HG03139 (cell line): Measurements from ENCODE around the gene NTHL1.
A peak's percentile ranks its signal among the peaks of the same experiment; 100 is the strongest.

Source experiments
- ATAC-seq: cut with Tn5 transposase; IDR thresholded peaks from one replicate; pipeline ENCODE4 v1.9.1; 2021; ENCODE audit not compliant: unreplicated experiment

NTHL1 gene

DNA sequence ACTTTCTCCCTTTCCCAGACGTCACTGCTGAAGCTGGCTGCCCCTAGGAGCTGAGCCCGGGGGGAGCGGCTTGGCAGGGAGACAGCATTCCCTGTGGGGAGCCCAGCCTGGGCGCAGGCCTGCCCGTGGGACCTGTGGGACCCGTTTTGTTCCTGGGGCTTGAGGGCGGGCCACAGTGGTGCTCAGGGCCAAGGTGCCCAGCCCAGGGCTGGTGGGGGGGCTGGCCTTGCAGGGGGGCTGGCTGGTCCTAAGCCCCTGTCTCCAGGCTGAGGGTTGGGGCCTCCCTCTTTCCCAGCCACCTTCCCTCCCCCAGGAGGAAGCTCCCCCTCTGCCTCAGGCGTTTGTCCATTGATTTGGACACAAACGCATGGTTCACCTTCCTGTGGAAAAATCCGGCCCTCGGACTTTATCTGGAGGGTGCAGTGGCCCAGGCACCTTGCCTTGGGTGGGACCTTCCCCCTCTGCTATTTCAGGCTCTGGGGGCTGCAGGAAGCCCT, 16.5 kb downstream of the NTHL1 start:
- no peak for ATAC-seq

DNA sequence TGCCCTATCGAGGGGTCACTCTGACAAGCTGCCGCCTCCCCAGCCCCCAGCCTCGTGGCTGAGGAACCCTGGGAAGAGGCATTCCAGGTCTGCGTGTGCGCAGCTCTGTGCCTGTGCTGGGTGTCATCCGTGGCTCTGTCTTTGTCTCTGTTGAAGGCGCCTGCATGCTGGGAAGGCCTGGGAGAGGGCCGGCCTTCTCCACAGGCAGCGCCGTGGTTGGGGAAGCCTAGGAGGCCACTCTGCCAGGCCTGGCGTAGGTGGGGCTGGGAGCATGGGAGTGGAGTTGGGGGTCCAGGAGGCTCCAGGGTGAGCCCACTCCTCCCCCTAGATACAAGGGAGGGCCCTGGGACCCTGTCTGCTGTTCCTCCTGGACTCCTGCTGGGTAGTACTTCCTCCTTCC, 17.6 kb downstream of the NTHL1 start:
- no peak for ATAC-seq

DNA sequence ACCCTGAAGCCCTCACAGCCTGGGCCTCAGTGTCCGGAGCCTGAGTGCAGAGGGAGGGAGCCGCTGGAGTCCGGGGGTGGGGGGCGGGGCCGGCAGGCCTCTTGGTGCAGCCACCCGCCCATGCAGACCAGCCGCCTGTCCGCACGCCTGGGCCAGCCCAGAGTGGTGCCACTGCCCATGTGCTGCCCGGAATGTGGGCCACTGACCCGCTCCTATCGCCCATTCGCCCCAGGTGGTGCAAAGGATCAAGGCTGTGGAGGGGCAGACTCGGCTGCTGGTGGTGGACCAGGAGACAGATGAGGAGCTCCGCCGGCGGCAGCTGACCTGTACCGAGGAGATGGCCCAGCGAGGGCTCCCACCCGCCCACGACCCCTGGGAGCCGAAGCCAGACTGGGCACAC, 18.3 kb downstream of the NTHL1 start:
- ATAC-seq = no peak

DNA sequence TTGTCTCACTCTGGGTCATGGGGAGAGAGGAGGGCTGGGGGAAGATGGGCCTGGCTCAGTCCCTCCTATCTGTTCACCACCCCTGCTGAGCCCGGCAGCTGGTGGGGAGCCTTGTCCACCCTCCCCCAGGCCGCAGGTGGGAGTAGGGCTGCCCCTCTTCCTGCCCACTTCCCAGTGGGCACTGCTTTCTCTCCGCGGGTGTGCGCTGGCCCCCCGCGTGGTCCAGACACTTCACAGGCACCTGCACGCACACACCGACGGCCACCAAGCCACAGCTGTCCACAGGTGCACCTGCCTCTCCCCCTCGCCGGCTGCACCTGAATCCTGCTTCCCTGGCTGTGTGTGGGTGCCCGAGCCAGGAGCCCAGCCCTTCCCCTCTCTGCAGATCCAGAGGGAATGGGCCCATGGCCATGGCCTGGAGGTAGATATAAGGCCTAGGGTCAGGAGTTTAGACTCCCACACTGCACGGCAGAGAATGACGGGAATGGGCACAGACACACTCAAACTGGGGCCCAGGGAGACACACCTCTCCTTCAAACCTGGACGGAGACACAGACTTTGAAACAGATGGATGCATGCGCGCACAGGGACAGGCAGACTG, 18.9 kb downstream of the NTHL1 start:
- no peak for ATAC-seq

DNA sequence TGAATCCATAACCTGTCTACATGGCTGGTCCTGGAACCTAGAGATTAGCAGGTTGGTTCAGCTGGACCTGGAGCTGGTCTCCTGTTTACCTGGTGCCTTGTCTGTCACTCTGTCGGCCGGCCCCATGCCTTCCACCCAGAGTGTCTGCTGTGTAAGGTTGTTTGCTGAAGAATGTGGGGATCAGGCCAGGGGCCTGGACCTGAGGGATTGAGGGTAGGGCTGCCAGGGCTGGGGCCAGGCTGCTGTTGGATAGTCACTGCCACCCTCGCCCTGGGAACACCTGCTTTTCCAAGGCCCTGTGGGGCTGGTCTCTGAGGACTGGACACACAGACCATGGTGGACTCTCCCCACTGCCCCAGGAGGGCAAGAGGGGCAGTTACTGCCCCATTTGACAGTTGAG, 19.5 kb downstream of the NTHL1 start:
- ATAC-seq = no peak

DNA sequence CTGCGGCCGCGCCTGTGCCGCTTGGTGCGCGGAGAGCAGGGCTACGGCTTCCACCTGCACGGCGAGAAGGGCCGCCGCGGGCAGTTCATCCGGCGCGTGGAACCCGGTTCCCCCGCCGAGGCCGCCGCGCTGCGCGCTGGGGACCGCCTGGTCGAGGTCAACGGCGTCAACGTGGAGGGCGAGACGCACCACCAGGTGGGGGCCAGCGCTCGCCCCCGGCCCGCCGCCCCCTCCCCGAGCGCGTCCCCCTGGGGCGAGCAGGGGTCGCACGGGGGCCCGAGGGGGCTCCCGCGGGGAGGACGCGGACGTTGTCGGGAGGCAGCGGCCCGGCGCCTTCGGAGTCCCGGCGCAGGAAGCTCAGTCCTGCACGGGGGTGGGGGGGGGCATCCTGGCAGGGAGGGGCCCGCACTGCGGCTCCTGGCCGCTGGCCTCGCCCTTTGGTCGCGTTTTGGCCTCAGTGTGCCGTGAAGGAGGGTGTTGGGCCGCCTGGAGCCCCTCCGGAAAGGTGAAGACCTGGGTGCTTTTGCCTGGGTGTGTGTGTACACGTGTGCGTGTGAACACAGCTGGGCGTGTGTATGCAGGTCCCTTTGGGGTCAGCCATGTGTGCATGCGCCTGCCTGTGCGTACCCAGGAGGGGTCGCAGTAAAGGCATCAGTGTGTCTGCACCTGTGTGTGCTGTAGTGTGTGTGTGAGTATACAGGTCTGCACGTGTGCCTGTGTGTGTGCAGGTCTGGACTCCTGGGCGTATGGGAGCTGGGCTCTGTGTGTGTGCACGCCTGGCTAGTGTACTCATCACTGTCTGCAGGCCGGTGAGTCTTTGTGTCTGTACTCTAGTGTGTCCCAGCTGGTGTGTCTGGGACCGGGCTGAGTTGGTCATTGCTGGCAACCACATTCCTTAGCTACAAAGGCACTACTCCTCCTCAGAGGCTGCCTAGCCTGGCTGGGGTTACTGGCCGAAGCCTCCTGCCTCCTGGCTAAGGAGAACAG, 20.3 kb downstream of the NTHL1 start:
- ATAC-seq = no peak

DNA sequence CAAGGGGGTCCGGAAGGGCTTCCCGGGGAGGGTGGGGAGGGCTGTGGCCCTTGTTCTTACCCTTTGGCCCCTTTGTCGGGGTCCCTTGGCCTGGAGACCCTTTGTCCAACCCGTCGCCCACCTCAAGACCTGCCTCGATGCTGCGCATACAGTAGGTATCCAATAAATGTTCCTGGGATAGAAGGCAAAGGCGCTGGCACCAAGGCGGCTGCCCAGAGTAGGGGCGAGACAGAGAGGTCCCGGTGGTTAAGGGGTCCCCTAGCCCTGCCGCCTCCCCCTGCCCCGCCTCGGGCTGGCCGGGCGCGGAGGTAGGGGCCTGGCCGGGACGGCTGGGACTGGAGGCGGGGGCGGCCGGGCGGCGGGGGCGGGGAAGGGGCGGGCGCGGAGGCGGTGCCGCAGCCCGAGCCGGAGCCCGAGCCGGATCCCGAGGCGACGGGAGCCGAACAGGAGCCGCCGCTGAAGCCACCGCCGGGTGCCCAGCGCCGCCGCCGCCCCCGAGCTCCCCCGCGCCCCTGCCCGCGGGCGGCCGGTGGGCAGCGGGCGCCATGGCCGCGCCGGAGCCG, 21.1 kb downstream of the NTHL1 start, which contains the start of gene NHERF2:
TSS of gene NHERF2 (plus strand) at position 442 of the 563 bp plus-strand sequence. CDS start at position 546, 104 bp downstream.
- ATAC-seq = no peak

DNA sequence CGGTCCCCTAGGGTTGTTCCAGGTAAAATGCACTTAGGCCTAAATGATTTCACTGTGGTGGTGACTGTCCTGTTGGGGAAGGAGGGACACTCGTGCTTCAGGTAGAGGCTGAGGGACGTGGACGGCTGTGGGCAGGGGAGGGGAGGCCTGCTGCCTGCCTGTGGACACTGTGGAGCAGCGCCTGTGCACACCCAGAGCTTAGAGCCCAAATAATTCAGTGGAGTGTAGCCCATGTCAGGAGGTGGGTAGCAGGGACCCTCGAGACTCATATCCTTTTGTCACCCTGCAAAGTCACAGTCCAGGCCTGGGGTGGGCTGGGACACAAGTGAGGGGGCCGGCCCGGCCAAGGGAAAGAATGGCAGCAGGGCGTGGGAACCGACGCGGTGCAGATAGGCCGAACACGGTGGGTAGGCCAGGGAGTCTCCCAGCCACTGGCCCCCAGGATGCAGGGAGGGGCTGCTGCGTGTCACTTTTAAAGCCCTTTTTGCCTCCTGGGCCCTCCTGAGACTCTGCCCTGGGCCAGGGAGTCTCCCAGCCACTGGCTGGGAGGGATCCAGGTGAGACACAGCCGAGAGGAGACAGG, 21.7 kb downstream of the NTHL1 start:
- no peak for ATAC-seq

DNA sequence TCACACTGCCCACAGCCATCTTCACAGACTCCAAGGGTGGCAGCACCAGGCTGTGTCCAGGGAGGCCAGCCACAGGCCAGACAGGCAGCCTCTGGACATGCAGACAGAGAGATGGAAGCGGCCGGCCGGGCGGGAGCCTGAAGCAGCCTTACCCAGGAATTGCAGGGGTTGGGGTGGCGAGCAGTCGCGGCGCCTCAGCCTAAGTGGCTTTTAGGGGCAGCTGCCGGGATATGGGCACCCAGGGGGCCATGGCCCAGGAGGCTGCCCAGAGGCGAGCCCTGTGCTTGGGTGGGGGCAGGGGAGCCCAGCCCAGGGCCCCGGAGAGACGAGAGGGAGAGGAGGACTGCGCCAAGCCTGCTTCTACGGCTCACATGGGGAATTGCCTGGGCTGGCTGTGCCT, 22.4 kb downstream of the NTHL1 start:
- ATAC-seq = no peak

DNA sequence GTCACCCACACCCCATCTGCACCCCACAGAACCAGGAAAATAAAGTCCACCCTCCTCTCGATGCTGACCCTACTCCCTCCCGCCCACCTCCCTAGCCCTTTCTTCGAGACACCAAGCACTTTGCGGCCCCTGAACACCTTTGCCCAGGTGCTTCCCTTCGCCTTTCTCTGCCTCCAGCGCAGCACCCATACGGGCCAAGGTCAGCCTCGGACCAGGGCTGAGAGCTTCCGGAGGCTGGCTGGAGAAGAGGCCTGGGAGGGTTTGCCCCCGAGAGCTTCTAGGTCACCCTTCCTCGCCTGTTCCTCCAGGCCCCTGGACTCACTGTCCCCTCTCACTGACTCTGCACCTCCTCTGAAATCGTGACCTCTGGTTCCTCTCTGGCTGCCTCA, 23.6 kb downstream of the NTHL1 start:
- ATAC-seq = no peak

DNA sequence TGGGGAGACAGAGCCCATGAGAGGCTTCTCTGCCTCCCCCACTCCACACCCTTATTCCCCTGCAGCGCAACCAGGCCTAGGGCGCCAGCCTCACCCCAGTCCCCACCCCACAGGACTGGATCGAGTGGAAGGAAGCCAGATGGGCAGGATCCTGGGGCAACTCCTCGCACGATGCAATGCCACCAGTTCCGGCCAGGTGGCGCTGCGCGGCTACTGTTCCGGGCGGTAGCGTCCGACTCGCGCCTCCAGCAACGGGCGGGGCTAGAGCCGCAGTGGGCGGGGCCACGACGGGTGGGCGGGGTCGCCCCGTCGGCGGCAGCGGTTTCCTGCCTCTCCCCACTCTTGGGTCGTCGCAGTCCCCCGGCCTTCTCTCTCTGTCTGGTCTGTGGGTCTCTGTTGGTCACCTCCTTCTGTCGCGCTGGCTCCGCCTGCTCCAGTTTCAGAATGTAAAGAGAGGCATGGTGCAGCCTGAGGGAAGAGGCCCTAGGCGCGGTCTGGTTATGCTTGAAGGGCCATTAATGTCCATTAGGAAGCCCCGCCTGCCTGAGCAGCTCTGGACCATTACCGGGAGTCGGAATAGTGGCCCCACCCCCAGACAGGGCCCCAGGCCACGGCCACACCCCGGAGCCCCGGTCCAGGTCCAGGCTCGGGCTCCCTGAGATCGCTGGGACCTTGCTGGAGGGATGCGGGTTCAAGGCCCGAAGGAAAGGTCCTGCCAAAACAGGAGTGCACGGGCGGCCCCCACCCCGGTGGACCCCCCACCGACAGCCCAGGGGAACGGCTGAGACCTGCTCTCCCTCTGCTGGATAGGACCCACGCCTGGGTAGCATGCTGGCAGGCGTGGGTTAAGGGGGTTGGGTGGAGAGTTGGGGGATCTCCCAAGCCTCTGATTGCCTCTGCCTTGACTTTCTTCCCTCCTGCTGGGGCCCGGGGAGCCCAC, 24.3 kb downstream of the NTHL1 start:
- peak; percentile 57 for ATAC-seq

DNA sequence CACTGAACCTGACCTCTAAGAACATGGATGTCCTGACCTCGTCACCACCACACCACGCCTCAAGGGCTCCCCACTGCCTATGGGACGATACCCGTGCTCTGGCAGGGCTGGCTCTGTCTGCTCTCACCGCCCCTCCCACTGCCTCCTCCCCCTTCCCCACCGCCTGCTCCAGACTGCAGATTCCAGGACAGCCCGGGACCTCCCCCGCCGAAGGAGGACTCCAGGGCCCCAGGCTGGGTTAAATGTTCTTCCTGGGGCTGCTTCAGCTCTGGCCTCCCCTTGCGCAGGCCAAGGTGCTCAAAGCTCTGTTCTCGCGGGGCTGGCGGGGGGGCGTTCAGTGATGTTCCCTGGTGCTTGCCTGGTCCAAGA, 24.9 kb downstream of the NTHL1 start:
- ATAC-seq = peak; percentile 31

DNA sequence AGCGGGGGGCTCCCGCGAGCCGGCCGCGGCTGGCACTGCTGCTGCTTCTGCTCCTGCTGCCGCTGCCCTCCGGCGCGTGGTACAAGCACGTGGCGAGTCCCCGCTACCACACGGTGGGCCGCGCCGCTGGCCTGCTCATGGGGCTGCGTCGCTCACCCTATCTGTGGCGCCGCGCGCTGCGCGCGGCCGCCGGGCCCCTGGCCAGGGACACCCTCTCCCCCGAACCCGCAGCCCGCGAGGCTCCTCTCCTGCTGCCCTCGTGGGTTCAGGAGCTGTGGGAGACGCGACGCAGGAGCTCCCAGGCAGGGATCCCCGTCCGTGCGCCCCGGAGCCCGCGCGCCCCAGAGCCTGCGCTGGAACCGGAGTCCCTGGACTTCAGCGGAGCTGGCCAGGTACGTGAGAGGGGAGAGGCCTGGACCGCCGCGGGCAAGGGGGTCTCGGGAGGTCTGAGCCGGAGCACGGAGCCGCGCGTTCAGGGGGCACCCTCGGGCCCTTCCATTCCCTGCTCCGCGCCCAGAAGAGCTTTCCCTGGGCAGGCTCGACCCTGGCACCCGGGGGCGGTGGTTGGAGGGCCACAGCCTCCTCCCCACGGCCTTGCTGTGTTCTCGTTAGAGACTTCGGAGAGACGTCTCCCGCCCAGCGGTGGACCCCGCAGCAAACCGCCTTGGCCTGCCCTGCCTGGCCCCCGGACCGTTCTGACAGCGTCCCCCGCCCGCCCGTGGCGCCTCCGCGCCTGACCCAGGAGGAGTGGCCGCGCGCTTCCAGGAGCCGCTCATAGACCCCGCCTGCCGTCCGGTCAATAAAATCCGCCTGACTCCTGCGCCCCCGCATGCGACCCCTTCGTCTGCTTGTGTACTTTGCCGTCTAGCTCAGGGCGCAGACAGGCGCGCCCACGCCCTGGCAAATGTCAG, 27.5 kb downstream of the NTHL1 start:
- ATAC-seq = no peak

DNA sequence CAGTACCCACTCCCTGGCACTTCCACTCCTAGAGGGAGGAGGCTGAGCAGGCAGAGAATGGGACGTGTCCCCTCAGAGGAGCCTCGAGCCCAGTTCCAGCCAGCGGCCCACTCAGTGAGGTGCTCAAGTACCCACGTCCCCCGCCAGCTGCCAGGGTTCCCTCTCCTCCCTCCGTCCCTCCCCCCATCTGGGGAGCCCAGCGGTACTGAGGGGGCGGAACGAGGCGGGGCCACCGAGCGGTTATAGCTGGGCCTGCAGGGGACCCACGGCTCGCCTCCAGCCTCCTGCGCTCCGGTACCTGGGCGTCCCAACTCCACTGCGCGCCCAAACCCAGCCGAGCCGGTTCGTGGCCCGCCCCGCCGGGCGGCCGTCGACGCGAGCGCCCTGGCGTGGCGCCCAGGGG, 28.1 kb downstream of the NTHL1 start, which contains the start of gene NPW:
TSS of gene NPW (plus strand) at position 268 of the 403 bp plus-strand sequence.
- ATAC-seq = no peak

DNA sequence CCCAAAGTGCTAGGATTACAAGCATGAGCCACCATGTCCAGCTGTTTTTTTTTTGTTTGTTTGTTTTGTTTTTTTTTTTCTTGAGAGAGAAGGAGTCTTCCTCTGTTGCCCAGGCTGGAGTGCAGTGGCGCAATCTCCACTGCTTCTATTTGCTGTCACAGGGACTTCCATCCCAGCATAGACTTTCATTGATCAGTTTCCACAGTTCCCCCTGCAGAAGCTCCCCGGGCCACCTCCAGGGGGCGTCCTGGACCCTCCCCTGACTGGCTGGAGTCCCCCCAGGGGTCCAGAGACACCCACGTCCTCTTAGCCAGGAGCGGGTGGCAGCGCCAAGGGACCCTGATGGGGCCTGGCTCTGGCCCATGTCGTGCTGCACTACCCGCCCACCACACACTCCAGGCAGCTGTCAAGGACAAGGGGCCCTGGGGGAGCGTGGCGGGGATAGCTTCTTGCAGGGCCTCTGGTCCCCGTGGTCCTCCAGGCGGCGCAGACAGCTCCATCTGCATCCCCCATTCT, 31.2 kb downstream of the NTHL1 start:
- ATAC-seq = no peak

DNA sequence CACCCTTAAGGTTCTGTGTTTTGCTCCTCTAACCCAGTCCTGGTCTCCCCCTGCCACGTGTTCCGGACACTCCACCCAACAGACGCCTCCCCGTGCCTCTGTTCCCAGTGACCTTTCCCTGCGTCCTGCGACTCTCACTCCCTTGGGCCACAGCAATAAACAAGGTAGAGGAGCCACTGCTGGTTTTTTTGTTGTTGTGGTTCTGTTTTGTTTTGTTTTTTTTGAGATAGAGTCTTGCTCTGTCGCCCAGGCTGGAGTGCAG, 31.8 kb downstream of the NTHL1 start:
- no peak for ATAC-seq

DNA sequence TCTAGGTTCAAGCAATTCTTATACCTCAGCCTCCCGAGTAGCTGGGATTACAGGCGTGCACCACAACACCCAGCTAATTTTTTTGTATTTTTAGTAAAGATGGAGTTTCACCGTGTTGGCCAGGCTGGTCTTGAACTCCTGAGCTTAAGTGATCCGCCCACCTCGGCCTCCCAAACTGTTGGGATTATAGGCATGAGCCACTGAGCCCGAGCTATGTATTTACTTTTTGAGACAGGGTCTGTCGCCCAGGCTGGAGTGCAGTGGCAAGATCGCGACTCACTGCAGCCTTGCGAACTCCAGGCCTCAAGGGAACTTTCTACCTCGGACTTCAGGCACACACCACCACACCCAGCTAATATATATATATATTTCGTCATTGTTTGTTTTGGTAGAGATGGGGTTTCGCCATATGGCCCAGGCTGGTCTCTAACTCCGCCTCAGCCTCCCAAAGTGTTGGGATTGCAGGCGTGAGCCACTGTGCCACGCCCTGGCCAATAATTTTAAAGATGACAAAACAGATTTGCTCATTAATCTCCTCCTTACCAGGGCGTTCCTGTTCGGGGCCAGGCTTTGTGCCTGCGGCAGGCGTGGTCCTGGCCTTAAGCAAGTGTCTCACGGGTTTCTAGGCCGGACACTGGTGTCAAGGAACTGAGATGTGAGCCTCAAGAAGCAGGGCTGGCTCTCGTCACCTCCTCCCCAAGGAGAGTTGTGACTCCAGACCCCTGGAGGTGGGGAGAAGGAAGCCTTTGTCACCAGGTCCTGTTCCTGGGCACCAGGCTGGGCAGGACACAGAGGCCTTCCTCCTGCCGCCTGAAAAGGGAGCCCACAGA, 32.3 kb downstream of the NTHL1 start:
- no peak for ATAC-seq

DNA sequence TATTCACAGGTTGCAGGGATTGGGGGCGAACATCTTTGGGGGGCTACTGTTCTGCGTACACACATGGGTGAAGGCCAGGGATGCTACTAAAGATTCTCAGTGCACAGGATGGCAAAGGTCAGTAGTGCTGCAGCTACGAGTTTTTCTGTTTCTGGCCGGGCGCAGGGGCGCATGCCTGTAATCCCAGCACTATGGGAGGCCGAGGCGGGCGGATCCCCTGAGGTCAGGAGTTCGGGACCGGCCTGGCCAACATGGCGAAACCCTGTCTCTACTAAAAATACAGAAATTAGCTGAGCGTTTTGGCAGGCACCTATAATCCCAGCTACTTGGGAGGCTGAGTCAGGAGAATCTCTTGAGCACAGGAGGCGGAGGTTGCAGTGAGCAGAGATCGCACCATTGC, 34.1 kb downstream of the NTHL1 start:
- no peak for ATAC-seq
